ENCODE results near the gene UTS2B. TPM values are rescaled to one million over a fixed set of nuclear protein-coding genes. Genes with fewer than 3 reads are reported as not detected.

The UTS2B gene
- polyA plus RNA-seq, 1 of the 3 experiments (the other 2 are of a cell fraction): 0.03 TPM

- Histone ChIP-seq H3K27ac (ENCODE audit: low read depth in 2 of 2, low read length in 1 of 2) (no peak overlapping the region), H3F3A (replicated peaks; ENCODE audit: insufficient read depth) (peaks cover 3% of the 10 kb centered on the region), H3K27me3 (ENCODE audit: insufficient read depth) (no peaks in the 10 kb centered on the region), H3K36me3 (replicated peaks in 1 of 2; ENCODE audit: control insufficient read depth in 1 of 2, insufficient read depth in 2 of 2, low read length in 1 of 2) (no peaks in the 10 kb centered on the region), H3K4me1 (ENCODE audit: control insufficient read depth in 1 of 2, insufficient read depth in 2 of 2, low read depth in 1 of 2, low read length in 1 of 2) (peaks cover 0 to 28% of the 10 kb centered on the region in 2 experiments; a peak in 2 of 4 replicates), H3K4me2 (no peak overlapping the region), H2AFZ (ENCODE audit: low read depth) (no peak overlapping the region), H3K9ac (no peak overlapping the region), H3K9me3 (no peaks in the 10 kb centered on the region), H3K4me3 (ENCODE audit: low read depth in 2 of 2, low read length in 1 of 2) (no peak overlapping the region), H3K9me2 (no peaks in the 10 kb centered on the region), H4K20me1 (ENCODE audit: insufficient read depth) (peaks cover 48% of the 10 kb centered on the region), H3K79me2 (ENCODE audit: insufficient read depth) (peaks cover 100% of the 10 kb centered on the region)
- 92% methylated on average over 5 of the region's 5 CpGs for WGBS (ENCODE audit: low lambda C conversion rate)
- ChIA-PET POLR2A (interaction anchor here (1.7 kb wide), 1 partner anchor 16 kb away, joined by 3 read pairs; the partner anchor contains the start of gene CCDC50), CTCF (interaction anchor here (0.8 kb wide), 1 partner anchor 48 kb away, joined by 3 read pairs; no protein-coding TSS in a partner anchor)
- TF ChIP-seq NFIC (IDR thresholded peaks at IDR 0.05; ENCODE audit: borderline replicate concordance) (no peak), RCOR1 (IDR thresholded peaks at IDR 0.05; ENCODE audit: low read length) (no peak), GATA2 (CRISPR knock-in tag; IDR thresholded peaks at IDR 0.05) (no peak), GABPA (IDR thresholded peaks at IDR 0.05; ENCODE audit: low read depth) (no peak), RXRA (IDR thresholded peaks at IDR 0.05; ENCODE audit: borderline replicate concordance, low read depth) (no peak), USF2 (IDR thresholded peaks at IDR 0.05; ENCODE audit: borderline replicate concordance, low read depth, low read length) (no peak), NRF1 (IDR thresholded peaks at IDR 0.05; ENCODE audit: low read depth, low read length) (no peak), FOXM1 (IDR thresholded peaks at IDR 0.05; ENCODE audit: low read depth) (no peak), SIN3A (IDR thresholded peaks at IDR 0.05; ENCODE audit: borderline replicate concordance, low read depth, low read length) (no peak), FOSL2 (IDR thresholded peaks at IDR 0.05; ENCODE audit: borderline replicate concordance, low read depth) (no peak), EZH2phosphoT487 (IDR thresholded peaks at IDR 0.05; ENCODE audit: borderline replicate concordance, low read depth) (no peak), TEAD4 (IDR thresholded peaks at IDR 0.05; ENCODE audit: borderline replicate concordance, insufficient read depth) (no peak), RAD21 (IDR thresholded peaks at IDR 0.05; ENCODE audit: low read length) (no peak), PBX3 (IDR thresholded peaks at IDR 0.05) (no peak), CTCF (IDR thresholded peaks at IDR 0.05) (no peak), TCF12 (IDR thresholded peaks at IDR 0.05) (no peak), JUND (IDR thresholded peaks at IDR 0.05) (no peak), CHD2 (IDR thresholded peaks at IDR 0.05; ENCODE audit: low read length, partially characterized antibody) (no peak)
- TF ChIP-seq, protein P1, sequence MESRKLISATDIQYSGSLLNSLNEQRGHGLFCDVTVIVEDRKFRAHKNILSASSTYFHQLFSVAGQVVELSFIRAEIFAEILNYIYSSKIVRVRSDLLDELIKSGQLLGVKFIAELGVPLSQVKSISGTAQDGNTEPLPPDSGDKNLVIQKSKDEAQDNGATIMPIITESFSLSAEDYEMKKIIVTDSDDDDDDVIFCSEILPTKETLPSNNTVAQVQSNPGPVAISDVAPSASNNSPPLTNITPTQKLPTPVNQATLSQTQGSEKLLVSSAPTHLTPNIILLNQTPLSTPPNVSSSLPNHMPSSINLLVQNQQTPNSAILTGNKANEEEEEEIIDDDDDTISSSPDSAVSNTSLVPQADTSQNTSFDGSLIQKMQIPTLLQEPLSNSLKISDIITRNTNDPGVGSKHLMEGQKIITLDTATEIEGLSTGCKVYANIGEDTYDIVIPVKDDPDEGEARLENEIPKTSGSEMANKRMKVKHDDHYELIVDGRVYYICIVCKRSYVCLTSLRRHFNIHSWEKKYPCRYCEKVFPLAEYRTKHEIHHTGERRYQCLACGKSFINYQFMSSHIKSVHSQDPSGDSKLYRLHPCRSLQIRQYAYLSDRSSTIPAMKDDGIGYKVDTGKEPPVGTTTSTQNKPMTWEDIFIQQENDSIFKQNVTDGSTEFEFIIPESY (IDR thresholded peaks at IDR 0.05; ENCODE audit: borderline replicate concordance, low read depth): no peak
- no peak for DNase-seq
These were observed 15.0 kb upstream of the UTS2B start for GRCh38 chr3:191345334-191345733.
